ENCODE results near the gene PHKG2.

The PHKG2 gene

DNA sequence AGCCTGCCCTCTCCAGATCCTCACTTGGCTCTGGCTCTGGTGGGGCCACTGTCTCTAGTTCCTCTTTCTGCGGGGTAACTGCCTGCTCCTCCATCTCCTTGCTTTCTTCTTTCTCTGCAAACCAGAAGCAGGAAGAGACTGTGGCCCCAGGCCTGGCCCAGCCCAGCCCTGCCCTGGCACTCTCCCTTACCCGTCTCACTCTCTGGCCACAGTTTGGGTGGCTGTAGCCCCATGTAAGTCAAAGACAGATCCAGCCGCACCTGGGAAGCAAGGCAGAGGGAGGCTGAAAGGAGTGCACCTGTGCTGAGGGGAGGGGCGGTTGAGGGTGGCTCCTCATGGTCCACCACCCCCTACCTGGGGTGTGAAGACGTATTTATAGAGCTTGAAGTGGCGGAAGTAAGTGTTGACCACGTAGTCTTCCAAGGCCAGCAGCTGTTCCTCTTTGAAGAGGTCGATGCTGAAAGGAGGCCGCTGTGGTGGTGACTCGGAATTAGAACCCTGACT lies 10.8 kb downstream of the PHKG2 start:
- DNase-seq = no peak

DNA sequence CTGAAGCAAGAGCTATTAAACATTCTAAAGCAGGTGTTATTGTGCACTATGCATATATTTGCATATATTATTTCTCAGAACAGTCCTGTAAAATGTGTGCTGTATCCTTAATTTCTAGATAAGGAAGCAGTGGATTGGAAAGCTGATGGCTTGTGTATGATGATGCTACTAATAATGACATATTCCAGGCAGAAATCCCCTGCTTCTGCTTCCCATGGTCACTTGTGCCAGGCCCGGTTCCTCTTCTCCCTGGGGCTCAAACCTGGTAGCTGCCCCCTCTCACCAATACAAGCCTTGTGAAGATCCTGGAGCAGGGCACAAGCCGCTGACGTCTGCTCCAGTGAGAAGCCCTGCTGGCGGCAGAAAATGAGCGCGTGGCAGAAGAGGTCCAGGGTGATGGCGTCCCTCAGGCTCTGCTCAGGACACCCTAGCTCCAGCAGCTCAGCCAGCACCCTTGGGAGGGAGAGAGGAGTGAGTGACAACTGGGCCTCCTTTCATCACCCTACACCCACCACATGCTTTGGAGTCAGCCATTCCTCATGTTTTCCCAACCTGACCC lies 11.9 kb downstream of the PHKG2 start:
- DNase-seq = no peak

DNA sequence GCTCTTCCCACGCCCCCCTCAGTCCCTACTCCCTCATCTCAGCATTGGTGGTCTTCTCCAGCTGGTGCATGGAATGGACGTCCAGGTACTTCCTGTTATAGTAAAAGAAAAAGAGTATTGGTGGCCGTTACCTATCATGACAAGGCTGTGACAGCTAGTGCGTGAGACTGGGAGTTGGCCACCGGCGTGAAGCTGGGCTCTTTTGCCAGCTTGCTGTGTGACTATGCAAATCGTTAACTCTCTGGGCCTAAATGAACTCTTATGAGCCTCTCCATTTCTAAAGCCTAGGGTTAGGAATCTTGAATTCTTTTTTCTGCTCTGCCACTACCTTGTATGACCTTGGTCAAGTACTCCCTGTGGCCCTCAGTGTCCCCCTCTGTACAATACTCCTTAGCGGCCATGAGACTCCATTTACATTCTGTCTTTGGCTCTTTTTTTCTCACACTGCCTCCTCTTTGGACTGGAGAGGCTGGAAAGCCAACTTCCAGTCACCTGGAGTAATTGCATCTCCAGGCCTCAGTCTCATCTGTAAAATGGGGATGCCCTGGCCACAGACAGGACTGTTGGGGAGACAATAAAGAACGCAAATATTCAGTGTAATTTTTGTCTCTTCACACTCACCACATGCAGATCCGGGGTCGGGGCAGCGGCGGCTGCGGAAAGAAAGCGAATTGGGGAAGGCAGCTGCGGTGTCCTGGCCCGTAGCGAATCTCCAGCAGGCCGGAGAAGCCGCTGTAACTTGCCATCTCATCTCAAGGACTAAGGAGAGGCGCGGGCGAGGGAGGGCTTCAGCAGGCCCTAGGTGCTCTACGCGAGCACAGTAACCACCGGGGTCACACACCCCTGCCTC lies 12.6 kb downstream of the PHKG2 start:
- DNase-seq = no peak

DNA sequence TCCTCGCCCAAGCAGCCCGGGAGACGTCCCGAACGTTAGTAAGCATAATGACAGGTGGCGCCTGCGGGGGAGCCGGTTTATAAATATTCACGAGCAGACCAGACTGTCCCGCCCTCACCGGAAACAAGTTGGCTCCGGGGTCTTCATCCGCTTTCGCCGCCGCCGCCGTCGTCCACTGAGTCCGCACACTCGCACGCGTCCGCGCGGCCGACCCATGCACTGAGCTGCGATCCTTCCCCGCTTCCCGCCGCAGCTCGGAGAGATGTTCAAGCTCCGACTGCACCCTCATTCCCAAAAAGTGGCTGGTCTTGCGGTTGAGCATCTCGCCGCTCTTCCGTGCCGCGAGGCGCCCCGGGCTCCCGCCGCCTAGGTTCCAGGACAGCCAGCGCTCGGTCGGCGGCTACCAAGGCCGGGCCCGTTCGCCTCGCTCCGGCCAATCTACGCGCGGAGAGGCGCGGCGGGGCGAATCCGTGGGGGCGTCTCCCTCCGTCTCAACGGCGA lies 13.3 kb downstream of the PHKG2 start:
- no peak for DNase-seq

DNA sequence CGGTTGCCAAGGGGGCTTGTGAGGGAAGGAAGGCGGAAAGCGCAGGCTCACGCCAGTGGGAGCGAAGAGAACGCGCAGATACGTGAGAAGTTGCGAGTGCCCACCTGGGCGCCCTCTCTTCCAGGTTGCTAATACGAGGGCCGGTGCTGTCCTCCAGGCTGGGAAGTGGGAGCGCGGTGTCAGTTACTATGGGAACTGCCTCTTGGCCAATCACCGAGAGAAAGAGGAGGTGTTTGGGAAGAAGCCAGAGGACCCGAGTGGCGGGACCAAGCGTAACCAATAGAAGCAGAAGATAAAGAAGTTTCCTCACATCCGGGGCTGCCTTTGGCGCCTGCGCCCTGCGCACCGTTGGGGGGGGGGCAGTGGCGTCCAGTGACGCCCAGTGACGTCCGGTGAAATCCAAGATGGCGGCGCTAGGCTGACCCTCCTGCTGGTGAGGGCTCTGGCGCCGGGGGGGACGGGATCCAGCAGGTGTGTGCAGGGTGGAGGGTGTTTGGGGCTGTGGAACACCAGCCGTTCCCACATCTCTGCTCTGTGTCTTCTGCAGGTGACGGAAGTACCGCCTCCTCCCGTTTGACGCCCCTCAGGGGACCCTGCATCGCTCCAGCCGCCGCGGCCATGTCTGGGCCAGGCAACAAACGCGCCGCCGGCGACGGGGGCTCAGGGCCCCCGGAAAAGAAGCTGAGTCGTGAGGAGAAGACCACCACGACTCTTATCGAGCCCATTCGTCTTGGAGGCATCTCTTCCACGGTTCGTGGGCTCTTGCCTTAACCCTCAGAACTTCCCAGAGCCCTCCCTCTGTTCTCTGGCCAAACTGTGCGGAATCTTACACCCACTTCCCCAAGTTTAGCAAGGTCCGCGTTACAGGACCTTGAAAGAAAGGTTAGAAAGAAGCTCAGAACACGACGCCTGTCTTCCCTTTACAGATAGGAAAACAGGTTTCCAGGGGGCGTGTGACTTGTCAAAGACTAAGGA lies 14.0 kb downstream of the PHKG2 start, which contains the start of the genes CFAP119 and RNF40:
CFAP119 (minus strand) TSS at position 135 of the 975 bp plus-strand sequence. CDS start 314 bp downstream, outside the sequence.
RNF40 (plus strand) TSS at position 395 of the 975 bp plus-strand sequence; CDS start at position 619, 224 bp downstream.
- peak; percentile 96 for DNase-seq

DNA sequence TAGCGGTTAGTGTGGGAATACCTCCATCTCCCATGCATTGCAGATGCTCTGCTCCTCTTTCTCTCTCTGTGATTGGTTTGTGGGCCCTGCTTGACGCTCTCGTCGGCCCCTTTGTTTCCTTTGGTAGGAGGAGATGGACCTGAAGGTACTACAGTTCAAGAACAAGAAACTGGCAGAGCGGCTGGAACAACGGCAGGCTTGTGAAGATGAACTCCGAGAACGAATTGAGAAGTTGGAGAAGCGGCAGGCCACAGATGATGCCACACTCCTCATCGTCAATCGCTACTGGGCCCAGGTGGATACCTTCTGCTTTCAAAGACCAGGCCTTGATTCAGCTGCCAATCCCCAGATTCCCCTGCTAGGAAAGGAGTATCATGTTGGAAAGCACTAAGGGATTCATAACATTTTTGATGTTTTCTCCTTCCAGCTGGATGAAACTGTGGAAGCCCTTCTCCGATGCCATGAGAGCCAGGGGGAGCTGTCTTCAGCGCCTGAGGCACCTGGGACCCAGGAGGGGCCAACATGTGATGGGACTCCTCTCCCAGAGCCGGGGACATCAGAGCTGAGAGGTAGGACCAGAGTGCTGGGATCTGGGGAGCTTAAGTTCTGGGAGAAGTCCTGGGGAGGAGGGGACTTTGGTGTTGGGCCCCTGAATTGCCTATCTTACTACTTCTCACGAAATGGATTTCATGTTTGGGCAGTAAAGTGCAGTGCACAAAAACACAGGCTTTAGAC lies 14.9 kb downstream of the PHKG2 start:
- DNase-seq = no peak

DNA sequence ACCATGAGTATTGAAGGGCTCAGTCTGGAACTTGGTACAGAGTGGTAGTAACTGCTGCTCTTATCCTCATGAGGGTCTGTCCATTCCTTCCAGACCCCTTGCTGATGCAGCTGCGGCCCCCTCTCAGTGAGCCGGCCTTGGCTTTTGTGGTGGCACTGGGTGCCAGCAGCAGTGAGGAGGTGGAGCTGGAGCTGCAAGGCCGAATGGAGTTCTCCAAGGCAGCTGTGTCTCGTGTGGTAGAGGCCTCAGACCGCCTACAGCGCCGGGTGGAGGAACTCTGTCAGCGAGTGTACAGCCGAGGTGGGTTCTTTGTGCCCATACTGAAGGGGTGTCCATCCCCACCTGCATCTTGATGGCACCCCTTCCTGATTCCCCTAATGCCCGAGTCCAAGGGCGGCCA lies 15.9 kb downstream of the PHKG2 start:
- DNase-seq = no peak

DNA sequence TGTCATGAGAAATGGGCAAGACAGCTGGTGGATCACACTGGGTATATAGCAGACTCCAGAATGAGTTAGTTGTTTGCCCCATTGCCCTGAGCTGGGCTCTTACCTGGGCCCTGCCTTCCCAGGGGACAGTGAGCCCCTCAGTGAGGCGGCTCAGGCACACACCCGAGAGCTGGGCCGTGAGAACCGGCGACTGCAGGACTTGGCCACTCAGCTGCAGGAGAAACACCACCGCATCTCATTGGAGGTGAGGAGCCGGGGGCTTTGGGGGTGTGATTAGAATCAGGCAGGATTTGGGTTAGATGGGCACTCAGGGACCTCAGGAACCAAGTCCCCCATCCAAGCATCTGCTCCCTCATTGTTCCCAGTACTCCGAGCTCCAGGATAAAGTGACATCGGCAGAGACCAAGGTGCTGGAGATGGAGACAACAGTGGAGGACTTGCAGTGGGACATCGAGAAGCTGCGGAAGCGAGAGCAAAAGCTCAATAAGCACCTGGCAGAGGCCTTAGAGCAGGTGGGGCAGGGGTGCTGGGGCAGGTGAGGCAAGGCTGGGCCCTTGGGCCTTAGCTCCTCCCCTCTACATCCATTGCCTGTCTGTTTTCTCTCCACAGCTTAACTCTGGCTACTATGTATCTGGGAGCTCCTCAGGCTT lies 16.7 kb downstream of the PHKG2 start:
- no peak for DNase-seq

DNA sequence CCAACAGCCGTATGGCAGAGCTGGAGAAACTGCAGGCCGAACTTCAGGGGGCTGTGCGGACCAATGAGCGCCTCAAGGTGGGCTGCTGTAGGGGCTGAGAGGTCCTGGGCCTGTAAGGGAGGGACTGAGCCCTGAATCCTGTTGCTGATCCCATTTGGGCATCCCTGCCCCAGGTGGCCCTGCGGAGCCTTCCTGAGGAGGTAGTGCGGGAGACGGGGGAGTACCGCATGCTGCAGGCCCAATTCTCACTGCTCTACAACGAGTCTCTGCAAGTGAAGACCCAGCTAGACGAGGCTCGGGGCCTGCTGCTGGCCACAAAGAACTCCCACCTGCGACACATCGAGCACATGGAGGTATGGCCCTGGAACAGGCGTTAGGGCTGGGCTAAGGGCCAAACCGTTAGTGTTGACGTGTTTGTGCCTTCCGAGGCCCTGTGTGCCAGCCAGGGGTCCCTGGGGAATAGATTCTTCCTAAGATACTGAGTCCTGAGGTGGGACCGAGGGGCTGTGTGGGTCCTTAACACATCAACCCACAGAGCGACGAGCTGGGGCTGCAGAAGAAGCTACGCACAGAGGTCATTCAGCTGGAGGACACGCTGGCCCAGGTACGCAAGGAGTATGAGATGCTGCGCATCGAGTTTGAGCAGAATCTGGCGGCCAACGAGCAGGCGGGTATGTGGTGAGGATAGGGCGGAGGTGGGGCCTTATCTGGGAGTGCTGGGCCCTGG lies 18.1 kb downstream of the PHKG2 start:
- no peak for DNase-seq

DNA sequence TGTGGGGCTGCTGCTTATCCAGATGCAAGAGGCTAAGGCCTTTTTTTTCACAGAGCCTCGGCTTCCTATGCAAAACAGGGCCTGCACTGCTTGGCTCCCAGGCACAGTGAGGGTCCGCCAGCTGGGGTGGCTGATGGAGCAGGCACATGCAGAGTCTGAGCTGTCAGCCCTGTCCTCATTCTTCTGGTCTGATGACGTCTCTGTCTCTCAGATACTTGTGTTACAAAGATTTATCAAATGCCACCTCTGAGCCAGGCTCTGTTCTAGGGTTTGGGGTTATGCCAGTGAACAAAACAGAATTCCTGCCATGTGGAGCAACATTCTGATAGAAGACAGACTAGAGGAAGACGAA lies 18.7 kb downstream of the PHKG2 start:
- no peak for DNase-seq

DNA sequence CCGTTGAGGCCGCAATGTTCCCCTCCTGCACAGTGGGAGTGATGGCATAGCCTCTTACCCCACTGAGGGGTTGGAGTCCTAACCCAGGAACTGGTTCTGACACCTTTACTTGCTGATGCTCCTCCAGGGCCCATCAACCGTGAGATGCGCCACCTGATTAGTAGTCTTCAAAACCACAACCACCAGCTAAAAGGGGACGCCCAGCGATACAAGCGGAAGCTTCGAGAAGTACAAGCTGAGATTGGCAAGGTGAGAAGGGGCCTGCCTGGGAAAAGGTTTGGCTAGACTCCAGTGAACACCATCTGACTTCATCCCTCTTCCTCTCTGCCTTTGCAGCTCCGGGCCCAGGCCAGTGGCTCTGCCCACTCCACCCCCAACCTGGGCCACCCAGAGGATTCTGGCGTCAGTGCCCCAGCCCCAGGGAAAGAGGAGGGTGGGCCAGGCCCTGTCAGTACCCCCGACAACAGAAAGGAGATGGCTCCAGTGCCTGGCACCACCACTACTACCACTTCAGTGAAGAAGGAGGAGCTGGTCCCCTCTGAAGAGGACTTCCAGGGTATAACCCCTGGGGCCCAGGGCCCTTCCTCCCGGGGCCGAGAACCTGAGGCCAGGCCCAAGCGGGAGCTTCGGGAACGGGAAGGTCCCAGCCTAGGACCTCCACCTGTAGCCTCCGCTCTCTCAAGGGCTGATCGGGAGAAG lies 19.7 kb downstream of the PHKG2 start:
- DNase-seq = no peak

DNA sequence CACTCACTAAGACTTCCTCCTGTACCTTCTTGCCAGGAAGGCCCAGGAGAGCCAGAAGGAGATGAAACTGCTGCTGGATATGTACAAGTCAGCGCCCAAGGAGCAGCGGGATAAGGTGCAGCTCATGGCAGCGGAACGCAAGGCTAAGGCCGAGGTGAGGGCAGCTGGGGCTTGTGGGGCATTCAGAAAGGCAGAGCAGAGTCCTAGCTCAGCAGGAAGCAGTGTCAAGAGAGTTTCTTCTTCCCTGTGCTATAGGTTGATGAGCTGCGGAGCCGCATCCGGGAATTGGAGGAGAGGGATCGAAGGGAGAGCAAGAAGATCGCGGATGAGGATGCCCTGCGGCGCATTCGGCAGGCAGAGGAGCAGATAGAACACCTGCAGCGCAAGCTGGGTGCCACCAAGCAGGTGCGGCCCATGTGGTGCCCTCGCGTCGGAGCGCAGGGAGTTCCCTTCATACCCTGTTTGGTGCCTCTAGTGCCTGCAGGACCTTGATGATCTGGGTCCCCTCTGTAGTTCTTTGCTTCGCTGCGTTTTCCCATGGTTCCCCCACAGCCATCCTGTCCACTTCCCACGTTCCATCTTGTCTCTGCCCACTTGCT lies 20.5 kb downstream of the PHKG2 start:
- no peak for DNase-seq

DNA sequence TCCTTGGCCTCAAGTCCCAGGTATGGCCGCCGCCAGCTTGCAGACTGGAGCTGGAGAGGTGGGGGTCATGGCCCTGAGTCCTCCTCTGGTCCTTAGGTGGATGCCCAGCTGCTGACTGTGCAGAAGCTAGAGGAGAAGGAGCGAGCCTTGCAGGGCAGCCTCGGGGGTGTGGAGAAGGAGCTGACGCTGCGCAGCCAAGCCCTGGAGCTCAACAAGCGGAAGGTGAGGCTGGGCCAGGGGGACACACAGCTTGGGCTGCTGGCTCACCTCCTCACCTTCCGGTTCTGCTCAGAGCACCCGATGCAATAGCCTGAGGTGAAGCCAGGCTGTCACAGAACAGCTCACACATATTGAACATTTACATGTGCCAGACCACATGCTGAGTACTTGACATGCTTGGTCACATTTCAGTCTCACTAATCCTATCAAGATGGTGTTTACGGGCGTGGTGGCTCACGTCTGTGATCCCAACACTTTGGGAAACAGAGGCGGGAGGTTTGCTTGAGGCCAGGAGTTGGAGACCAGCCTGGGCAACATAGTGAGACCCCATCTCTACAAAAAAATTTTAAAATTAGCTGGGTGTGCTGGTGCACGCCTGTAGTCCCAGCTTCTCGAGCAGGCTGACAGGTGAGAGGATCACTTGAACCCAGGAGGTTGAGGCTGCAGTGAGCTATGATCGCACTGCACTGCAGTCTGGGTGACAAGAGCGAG lies 21.3 kb downstream of the PHKG2 start:
- DNase-seq = no peak

DNA sequence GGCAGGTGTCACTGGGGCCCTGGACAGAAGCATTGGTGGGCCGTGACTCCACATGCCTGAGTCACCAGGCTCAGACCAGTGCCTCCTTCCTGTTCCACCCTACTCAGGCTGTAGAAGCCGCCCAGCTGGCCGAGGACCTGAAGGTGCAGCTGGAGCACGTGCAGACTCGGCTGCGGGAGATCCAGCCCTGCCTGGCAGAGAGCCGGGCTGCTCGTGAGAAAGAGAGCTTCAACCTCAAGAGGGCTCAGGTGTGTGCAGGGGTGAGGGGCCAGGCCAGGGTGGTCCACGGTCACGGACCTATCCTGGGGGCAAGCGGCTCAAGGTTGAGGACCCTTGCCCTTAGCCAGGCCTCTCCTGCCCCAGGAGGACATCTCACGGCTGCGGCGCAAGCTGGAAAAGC lies 23.5 kb downstream of the PHKG2 start:
- no peak for DNase-seq

DNA sequence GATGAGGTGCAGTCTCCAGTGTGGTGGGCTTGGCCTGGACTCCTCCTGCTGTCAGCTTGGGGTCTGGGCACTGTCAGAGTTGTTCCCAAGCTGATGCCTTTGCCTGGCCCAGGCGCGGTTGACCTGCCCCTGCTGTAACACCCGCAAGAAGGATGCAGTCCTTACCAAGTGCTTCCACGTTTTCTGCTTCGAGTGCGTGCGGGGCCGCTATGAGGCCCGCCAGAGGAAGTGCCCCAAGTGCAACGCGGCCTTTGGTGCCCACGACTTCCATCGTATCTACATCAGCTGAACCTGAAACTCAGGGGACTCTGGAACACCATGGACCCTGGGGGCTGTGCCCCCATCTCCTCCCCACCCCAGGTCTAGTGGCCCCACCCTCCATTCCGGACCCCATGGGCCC lies 25.6 kb downstream of the PHKG2 start:
- DNase-seq = no peak

DNA sequence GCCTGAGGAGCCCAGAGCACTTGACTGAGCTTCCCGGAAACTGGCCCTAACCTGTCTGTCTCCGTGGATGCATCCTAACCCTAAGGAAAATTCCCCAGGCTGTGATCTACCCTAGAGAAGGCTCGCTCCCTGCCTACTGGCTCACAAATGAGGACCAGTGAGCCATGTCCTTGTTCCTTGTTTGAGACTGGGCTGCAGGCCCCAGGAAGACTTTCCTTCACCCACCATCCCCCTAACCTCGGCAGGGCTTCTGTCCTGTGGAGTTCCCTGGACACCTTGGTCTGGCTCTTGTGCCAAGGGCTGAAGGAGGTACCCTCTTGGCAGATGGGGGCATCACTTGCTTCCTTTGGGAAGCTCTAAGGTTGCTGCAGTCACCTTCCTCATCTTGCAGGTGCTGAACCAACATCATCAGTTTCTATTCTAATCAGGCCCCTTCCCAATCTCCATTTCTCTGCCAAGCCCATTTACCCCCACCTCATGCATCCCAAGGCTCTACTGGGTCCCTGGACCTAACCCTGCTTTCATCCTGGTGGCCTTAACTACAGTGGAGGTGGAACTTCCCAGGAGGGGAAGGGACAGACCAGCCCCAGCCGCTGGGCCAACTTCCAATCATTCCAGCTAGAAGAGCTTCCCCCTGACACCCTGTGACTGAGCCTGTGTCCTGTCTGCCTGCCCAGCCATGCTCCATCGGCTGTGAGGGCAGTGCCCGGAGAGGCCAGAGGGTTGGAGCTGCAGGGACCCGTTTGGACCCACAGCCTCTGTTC lies 26.3 kb downstream of the PHKG2 start:
- DNase-seq = no peak

DNA sequence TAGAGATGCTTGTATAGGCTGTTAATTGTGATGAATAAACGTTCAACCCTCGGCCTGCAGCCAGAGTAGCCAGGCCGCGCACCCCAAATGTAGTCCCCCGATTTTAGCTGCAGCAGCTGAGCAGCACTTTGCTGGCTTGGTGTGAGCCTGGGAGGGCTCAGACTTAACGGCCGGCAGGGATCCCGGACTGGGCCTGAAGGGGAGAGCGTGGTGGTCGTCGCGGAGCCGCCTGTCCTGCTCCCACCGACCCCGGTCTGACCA lies 26.8 kb downstream of the PHKG2 start:
- no peak for DNase-seq

DNA sequence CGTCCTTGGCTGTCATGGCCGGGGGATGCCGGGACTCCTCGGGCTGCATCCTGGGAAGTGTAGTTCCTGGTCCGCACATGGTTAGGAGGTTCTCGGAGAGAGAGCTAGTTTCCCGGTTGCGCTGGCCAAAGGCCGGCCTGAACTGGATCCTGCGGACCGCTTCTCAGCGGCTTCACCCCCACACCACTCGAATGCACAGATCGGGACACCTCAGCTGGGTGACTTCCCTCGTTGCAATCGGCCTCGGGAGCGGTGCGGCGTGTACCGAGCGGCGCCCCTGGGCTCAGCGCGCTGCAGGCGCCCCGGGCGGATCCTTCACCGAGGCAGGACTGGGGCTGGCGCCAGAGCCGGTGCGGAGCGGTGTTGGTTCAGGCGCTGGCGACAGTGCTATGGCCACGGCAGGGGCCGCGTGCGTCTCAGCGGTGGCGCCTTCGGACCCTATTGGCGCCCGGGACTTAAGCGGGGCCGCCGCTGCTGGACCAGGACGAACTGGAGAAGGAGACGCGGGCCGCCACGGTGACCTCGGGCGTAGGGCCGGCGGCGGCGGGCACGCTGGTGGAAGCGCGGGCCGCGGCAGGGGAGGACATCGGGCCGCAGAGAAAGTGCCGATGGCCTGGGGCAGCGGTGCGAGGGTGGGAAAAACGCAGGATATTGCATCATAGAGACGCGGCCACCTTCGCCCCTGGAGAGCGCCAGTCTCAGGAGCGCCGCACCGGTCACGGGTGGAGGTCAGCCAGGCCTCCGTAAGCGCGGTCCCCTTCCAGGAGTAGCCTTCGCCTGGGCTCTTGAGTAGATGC lies 27.4 kb downstream of the PHKG2 start:
- DNase-seq = peak; percentile 25
